D721Med (cell line): ENCODE results near the gene SCAPER.
A peak's percentile ranks its signal among the peaks of the same experiment; 100 is the strongest.

Experiments
- DNase-seq: peaks from one replicate; pipeline ENCODE4 v3.0.0; 2011; ENCODE audit warnings: low spot score; ENCODE audit not compliant: insufficient read length
- FAIRE-seq: peaks from 2 replicates; lab custom pipeline; 2011; peaks lifted over from hg19 to GRCh38; lab: Jason Lieb, UNC
- TF ChIP-seq, protein P1 (sequence below): IDR thresholded peaks from 2 replicates; pipeline ENCODE4 v1.5.1; 2012; ENCODE audit warnings: mild to moderate bottlenecking, control low read depth; ENCODE audit not compliant: insufficient read depth; ENCODE audit errors: missing control alignments

SCAPER gene

DNA sequence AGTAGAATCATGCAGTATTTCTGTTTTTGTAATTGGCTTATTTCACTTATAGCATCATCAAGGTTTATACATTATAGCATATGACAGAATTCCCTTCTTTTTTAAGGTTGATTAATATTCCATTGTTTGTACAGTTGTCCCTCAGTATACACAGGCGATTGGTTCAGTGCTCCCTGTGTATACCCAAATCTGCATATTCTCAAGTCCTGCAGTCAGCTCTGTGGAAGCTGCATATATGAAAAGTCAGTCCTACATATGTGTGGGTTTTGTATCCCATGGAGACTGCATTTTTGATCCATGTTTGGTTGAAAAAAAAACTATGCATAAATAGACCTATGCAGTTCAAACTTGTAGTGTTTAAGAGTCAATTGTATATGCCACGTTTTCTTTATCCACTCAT lies 440.9 kb downstream of the SCAPER start:
- TF ChIP-seq, protein P1, sequence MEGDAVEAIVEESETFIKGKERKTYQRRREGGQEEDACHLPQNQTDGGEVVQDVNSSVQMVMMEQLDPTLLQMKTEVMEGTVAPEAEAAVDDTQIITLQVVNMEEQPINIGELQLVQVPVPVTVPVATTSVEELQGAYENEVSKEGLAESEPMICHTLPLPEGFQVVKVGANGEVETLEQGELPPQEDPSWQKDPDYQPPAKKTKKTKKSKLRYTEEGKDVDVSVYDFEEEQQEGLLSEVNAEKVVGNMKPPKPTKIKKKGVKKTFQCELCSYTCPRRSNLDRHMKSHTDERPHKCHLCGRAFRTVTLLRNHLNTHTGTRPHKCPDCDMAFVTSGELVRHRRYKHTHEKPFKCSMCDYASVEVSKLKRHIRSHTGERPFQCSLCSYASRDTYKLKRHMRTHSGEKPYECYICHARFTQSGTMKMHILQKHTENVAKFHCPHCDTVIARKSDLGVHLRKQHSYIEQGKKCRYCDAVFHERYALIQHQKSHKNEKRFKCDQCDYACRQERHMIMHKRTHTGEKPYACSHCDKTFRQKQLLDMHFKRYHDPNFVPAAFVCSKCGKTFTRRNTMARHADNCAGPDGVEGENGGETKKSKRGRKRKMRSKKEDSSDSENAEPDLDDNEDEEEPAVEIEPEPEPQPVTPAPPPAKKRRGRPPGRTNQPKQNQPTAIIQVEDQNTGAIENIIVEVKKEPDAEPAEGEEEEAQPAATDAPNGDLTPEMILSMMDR, result no peak
- no peak for DNase-seq
- no peak for FAIRE-seq

DNA sequence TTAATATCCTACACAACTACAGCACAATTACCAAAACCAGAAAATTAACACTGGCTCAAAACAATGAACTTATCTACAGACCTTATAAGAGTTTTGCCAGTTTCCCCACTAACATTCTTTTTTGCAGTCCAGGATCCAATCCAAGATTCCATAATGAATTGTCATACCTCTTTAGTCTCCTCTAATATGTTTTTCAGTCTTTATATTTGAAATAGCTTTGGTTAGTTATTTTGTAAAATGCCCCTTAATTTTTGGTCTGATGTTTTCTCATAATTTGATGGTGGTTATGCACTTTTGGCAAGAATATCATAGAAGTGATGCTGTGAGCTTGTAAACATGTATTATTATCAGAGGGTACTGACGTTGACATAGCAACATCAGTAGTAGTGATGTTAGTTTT lies 444.3 kb downstream of the SCAPER start:
- FAIRE-seq, result no peak
- DNase-seq, result no peak
- TF ChIP-seq, protein P1, result no peak

DNA sequence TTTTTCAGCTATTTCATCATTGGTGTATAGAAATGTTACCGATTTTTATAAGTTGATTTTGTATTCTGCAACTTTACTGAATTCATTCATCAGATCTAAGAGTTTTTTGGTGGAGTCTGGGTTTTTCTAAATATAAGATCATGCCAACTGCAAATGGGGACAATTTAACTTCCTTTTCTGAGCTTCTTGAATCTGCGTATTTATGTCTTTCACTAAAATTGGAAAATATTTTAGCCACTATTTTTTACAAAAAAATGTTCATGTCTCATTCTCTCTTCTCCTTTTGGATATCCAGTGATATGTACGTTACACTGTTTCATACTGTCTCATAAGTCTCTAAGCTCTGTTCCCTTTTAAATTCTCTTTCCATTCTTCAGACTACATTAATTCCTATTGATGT lies 444.8 kb downstream of the SCAPER start:
- FAIRE-seq, result peak; percentile 11
- DNase-seq, result no peak
- TF ChIP-seq, protein P1, result no peak

DNA sequence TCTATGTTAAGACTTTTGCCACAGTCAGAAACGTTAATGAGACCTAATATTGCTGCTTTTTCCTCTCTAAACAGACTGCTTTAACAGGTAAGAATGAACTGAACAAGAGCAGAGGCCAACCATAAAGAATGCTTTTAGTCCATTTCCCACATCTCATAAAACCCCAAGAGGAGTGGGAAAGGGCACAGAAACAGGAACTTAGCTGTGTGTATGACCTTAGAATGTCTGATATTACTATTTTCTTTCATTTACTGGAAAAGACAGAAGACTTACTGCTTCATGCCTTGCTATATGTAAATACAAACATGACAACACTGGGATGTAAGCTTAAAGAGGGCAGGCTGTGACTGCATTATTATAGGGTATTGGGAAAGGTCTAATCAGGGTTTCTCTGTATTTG lies 453.6 kb downstream of the SCAPER start:
- DNase-seq (no peak), FAIRE-seq (no peak)
- TF ChIP-seq, protein P1, result no peak

DNA sequence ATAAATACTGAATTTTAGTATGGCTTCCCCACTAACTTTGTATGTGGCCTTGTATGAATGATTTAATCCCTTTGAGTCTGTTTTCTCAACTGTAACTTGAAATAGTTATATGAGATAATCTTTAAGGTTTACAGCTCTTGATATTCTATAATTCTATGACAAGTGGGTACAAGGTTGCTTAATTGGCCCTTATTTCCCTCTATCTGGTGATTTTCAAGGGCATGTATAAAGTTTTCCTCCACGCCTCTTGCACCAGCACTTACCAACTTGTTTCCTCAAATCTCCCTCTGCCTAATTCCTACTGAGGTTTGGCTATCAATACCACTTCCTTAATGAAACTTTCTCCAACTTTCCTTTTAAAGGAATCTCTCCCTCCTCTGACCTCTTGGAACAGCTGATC lies 455.7 kb downstream of the SCAPER start:
- TF ChIP-seq, protein P1, result no peak
- FAIRE-seq (no peak), DNase-seq (no peak)

DNA sequence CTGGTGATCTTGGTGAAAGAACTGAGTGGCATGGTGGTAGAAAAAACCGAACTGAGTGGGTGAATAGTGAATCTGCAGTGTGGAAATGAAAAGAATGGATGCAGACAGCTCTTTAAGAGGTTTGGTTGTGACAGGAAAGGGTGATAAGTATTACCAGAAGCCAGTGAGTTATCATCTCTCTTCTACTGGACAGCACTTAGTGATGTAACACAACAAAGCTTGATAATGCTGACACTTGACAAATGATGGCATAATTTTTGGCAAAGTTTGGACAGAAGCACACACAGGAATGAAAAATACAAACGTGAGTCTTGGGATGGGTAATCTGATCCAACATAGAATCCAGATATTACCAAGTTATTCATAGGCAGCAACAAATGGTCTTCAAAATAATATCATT lies 456.4 kb downstream of the SCAPER start:
- FAIRE-seq (no peak), DNase-seq (no peak)
- TF ChIP-seq, protein P1, result no peak

DNA sequence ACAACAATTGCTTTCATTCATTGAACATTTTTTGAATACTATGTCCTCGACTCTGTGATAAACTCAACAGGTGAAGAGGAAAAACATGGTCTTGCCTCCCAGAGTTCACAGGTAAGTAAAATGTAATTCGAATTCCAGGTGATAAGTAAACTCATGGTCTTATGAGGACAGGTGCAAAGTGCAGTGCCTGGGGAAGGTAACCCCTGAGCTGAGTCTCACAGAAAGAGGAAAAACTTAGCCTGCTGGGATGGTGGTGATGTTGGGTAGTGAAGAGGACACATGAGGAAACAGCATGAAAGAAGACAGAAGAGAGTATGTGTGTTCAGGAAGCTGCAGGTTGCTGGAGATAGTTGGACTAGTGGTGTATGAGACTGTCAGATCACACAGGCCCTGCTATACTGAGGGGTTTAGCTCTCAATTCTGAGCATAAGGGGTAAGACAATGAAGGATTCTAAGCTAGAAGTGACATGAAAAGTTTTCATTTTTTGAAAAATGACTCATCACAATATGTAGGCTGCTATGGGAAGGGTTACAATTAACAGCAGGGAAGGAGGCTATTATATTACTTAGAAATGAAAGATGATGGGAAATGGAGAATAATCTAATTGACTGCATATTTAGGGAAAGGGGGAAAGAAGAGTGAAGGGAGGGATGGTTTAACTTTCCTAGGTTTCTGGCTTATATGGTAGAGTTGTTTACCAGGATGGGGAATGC lies 457.3 kb downstream of the SCAPER start:
- DNase-seq (no peak), FAIRE-seq (no peak)
- TF ChIP-seq, protein P1, result no peak
